ENCODE measurements around the gene SYT2.
"Not testable (repeated sequence)": the region's sequence is repeated elsewhere in the genome, so short reads cannot be mapped to it uniquely, and the experiment has no call there.

The SYT2 gene

GRCh38 chr1:202710070-202711045, at the start of gene SYT2:
SYT2 (minus strand) TSS chr1:202710454; CDS start chr1:202605772, 104,682 bp downstream.
- no peaks in the 10 kb centered on the region for H3K4me1 Mint-ChIP-seq (ENCODE audit: low read depth)
- peaks cover 93% of the 10 kb centered on the region for H3K27me3 Mint-ChIP-seq
- intact Hi-C loops (cut with micrococcal nuclease) = loop anchor here (10.0 kb wide), 1 partner anchor 366 kb away; the partner anchor contains the start of genes PPP1R12B and UBE2T
- no peak within 1 kb of the TSS for H3K4me3 Mint-ChIP-seq
- no peaks in the 10 kb centered on the region for H3K36me3 Mint-ChIP-seq (ENCODE audit: low read depth)
- H3K9me3 Mint-ChIP-seq = no peaks in the 10 kb centered on the region
- H3K27ac Mint-ChIP-seq = no peak within 1 kb of the TSS

- H3K4me3 Mint-ChIP-seq = no peak overlapping the region
Measured at GRCh38 chr1:202756391-202756790, 46.1 kb upstream of the SYT2 start.

GRCh38 chr1:202754293-202754692, 44.0 kb upstream of the SYT2 start:
- Mint-ChIP-seq H3K27ac (no peak overlapping the region), H3K9me3 (no peaks in the 10 kb centered on the region), H3K27me3 (no peaks in the 10 kb centered on the region), H3K4me1 (ENCODE audit: low read depth) (peaks cover 11% of the 10 kb centered on the region), H3K36me3 (ENCODE audit: low read depth) (peaks cover 74% of the 10 kb centered on the region), H3K4me3 (no peak overlapping the region)
- intact Hi-C loops (cut with micrococcal nuclease) = loop anchor here (5.0 to 10.0 kb wide), 2 partner anchors 98 to 241 kb away; no protein-coding TSS in a partner anchor

More at GRCh38 chr1:202756391-202756790, 46.1 kb upstream of the SYT2 start:
- intact Hi-C loops (cut with micrococcal nuclease) = loop anchor here (10.0 kb wide), 1 partner anchor 238 kb away; no protein-coding TSS in a partner anchor
- Mint-ChIP-seq H3K9me3 (no peaks in the 10 kb centered on the region), H3K27ac (no peak overlapping the region), H3K36me3 (ENCODE audit: low read depth) (peaks cover 76% of the 10 kb centered on the region), H3K4me1 (ENCODE audit: low read depth) (peaks cover 10% of the 10 kb centered on the region), H3K27me3 (no peaks in the 10 kb centered on the region)

- H3K27me3 Mint-ChIP-seq = no peaks in the 10 kb centered on the region
- peaks cover 84% of the 10 kb centered on the region for H3K36me3 Mint-ChIP-seq (ENCODE audit: low read depth)
- peaks cover 11% of the 10 kb centered on the region for H3K4me1 Mint-ChIP-seq (ENCODE audit: low read depth)
- H3K4me3 Mint-ChIP-seq = no peak overlapping the region
- intact Hi-C loops (cut with micrococcal nuclease) = loop anchor here (5.0 to 10.0 kb wide), 2 partner anchors 100 to 242 kb away; no protein-coding TSS in a partner anchor
- H3K9me3 Mint-ChIP-seq = no peaks in the 10 kb centered on the region
- no peak overlapping the region for H3K27ac Mint-ChIP-seq
Measured at GRCh38 chr1:202752774-202753173, 42.5 kb upstream of the SYT2 start.

GRCh38 chr1:202750761-202751160, 40.5 kb upstream of the SYT2 start:
- intact Hi-C loops (cut with micrococcal nuclease) = loop anchor here (5.0 to 10.0 kb wide), 2 partner anchors 102 to 244 kb away; no protein-coding TSS in a partner anchor
- no peaks in the 10 kb centered on the region for H3K9me3 Mint-ChIP-seq
- H3K4me1 Mint-ChIP-seq (ENCODE audit: low read depth) = peaks cover 11% of the 10 kb centered on the region
- no peak overlapping the region for H3K27ac Mint-ChIP-seq
- no peak overlapping the region for H3K4me3 Mint-ChIP-seq
- H3K27me3 Mint-ChIP-seq = no peaks in the 10 kb centered on the region
- H3K36me3 Mint-ChIP-seq (ENCODE audit: low read depth) = peaks cover 75% of the 10 kb centered on the region

- H3K27ac Mint-ChIP-seq = no peak overlapping the region
- H3K9me3 Mint-ChIP-seq = no peaks in the 10 kb centered on the region
- peaks cover 11% of the 10 kb centered on the region for H3K4me1 Mint-ChIP-seq (ENCODE audit: low read depth)
- H3K27me3 Mint-ChIP-seq = no peaks in the 10 kb centered on the region
- peaks cover 75% of the 10 kb centered on the region for H3K36me3 Mint-ChIP-seq (ENCODE audit: low read depth)
- H3K4me3 Mint-ChIP-seq = no peak overlapping the region
- intact Hi-C loops (cut with micrococcal nuclease) = loop anchor here (5.0 to 10.0 kb wide), 2 partner anchors 102 to 245 kb away; no protein-coding TSS in a partner anchor
Measured at GRCh38 chr1:202750024-202750423, 39.8 kb upstream of the SYT2 start.

- intact Hi-C loops (cut with micrococcal nuclease) = no loop called here
- no peaks in the 10 kb centered on the region for H3K9me3 Mint-ChIP-seq
- H3K27ac Mint-ChIP-seq = no peak overlapping the region
Measured at GRCh38 chr1:202745323-202745888, 35.2 kb upstream of the SYT2 start.

GRCh38 chr1:202744770-202745169, 34.5 kb upstream of the SYT2 start:
- not testable (repeated sequence) for H3K27me3 Mint-ChIP-seq, H3K27ac Mint-ChIP-seq

More at GRCh38 chr1:202745323-202745888, 35.2 kb upstream of the SYT2 start:
- no peaks in the 10 kb centered on the region for H3K4me1 Mint-ChIP-seq (ENCODE audit: low read depth)
- H3K4me3 Mint-ChIP-seq = no peak overlapping the region
- no peaks in the 10 kb centered on the region for H3K27me3 Mint-ChIP-seq
- peaks cover 85% of the 10 kb centered on the region for H3K36me3 Mint-ChIP-seq (ENCODE audit: low read depth)

GRCh38 chr1:202742496-202742895, 32.2 kb upstream of the SYT2 start:
- Mint-ChIP-seq H3K9me3 (no peaks in the 10 kb centered on the region), H3K36me3 (ENCODE audit: low read depth) (peaks cover 86% of the 10 kb centered on the region), H3K27ac (no peak overlapping the region), H3K4me3 (no peak overlapping the region), H3K27me3 (no peaks in the 10 kb centered on the region), H3K4me1 (ENCODE audit: low read depth) (no peaks in the 10 kb centered on the region)
- intact Hi-C loops (cut with micrococcal nuclease) = no loop called here

More at GRCh38 chr1:202744770-202745169, 34.5 kb upstream of the SYT2 start:
- H3K9me3 Mint-ChIP-seq; H3K4me1 Mint-ChIP-seq (ENCODE audit: low read depth); intact Hi-C loops (cut with micrococcal nuclease); H3K4me3 Mint-ChIP-seq: not testable (repeated sequence)
- peaks cover 85% of the 10 kb centered on the region for H3K36me3 Mint-ChIP-seq (ENCODE audit: low read depth)

GRCh38 chr1:202733251-202733650, 23.0 kb upstream of the SYT2 start:
- H3K4me3 Mint-ChIP-seq = no peak overlapping the region
- no peaks in the 10 kb centered on the region for H3K27me3 Mint-ChIP-seq
- no peaks in the 10 kb centered on the region for H3K4me1 Mint-ChIP-seq (ENCODE audit: low read depth)
- peaks cover 94% of the 10 kb centered on the region for H3K36me3 Mint-ChIP-seq (ENCODE audit: low read depth)
- H3K9me3 Mint-ChIP-seq = no peaks in the 10 kb centered on the region
- H3K27ac Mint-ChIP-seq = no peak overlapping the region
- intact Hi-C loops (cut with micrococcal nuclease) = no loop called here

- no peaks in the 10 kb centered on the region for H3K9me3 Mint-ChIP-seq
- no peak overlapping the region for H3K4me3 Mint-ChIP-seq
- H3K36me3 Mint-ChIP-seq (ENCODE audit: low read depth) = peaks cover 82% of the 10 kb centered on the region
- H3K27me3 Mint-ChIP-seq = no peaks in the 10 kb centered on the region
- H3K4me1 Mint-ChIP-seq (ENCODE audit: low read depth) = no peaks in the 10 kb centered on the region
- intact Hi-C loops (cut with micrococcal nuclease) = no loop called here
- H3K27ac Mint-ChIP-seq = no peak overlapping the region
Measured at GRCh38 chr1:202728951-202729350, 18.7 kb upstream of the SYT2 start.

GRCh38 chr1:202725526-202725925, 15.3 kb upstream of the SYT2 start:
- H3K4me3 Mint-ChIP-seq = no peak overlapping the region
- intact Hi-C loops (cut with micrococcal nuclease) = no loop called here
- H3K36me3 Mint-ChIP-seq (ENCODE audit: low read depth) = peaks cover 48% of the 10 kb centered on the region
- H3K27me3 Mint-ChIP-seq = peaks cover 18% of the 10 kb centered on the region
- H3K4me1 Mint-ChIP-seq (ENCODE audit: low read depth) = no peaks in the 10 kb centered on the region
- no peaks in the 10 kb centered on the region for H3K9me3 Mint-ChIP-seq
- H3K27ac Mint-ChIP-seq = no peak overlapping the region

- Mint-ChIP-seq H3K4me1 (ENCODE audit: low read depth) (no peaks in the 10 kb centered on the region), H3K27ac (no peak overlapping the region), H3K27me3 (peaks cover 31% of the 10 kb centered on the region), H3K4me3 (no peak overlapping the region), H3K9me3 (no peaks in the 10 kb centered on the region), H3K36me3 (ENCODE audit: low read depth) (peaks cover 29% of the 10 kb centered on the region)
- intact Hi-C loops (cut with micrococcal nuclease) = no loop called here
Measured at GRCh38 chr1:202723708-202724107, 13.5 kb upstream of the SYT2 start.

- H3K9me3 Mint-ChIP-seq; intact Hi-C loops (cut with micrococcal nuclease); H3K27ac Mint-ChIP-seq; H3K4me1 Mint-ChIP-seq (ENCODE audit: low read depth); H3K4me3 Mint-ChIP-seq: not testable (repeated sequence)
- H3K27me3 Mint-ChIP-seq = peaks cover 37% of the 10 kb centered on the region
- peaks cover 23% of the 10 kb centered on the region for H3K36me3 Mint-ChIP-seq (ENCODE audit: low read depth)
Measured at GRCh38 chr1:202723046-202723445, 12.8 kb upstream of the SYT2 start.

Measured in dendritic cell treated with granulocyte-macrophage colony-stimulating factor and Interleukin-4, amounts not matched to agents 40 ng/mL and 50 ng/mL, for 4 days (primary cell).